Neuronal stem cell (in vitro differentiated cells): ENCODE measurements around the gene TMEM63A.
A peak's percentile ranks its signal among the peaks of the same experiment; 100 is the strongest.

ENCODE experiments used
- DNase-seq: peaks from one replicate; pipeline ENCODE4 v3.0.0-alpha.2; 2013; ENCODE audit warnings: low spot score
- H2AFZ ChIP-seq: one replicate; pipeline ENCODE4 v1.6.1; 2013; ENCODE audit warnings: mild to moderate bottlenecking, low read length, inconsistent platforms
- H2AK5ac ChIP-seq: 2 replicates; pipeline ENCODE4 v1.6.1; 2013; ENCODE audit warnings: low read depth, mild to moderate bottlenecking, inconsistent platforms, low read length, moderate library complexity, mixed read lengths
- H2BK120ac ChIP-seq: 2 replicates; pipeline ENCODE4 v1.6.1; 2013; ENCODE audit warnings: low read depth, mild to moderate bottlenecking, inconsistent platforms, low read length, moderate library complexity, mixed read lengths
- H2BK12ac ChIP-seq: one replicate; pipeline ENCODE4 v1.6.1; 2013; ENCODE audit warnings: low read length, inconsistent platforms
- H2BK15ac ChIP-seq: 2 replicates; pipeline ENCODE4 v1.6.1; 2013; ENCODE audit warnings: mild to moderate bottlenecking, low read length, inconsistent platforms, mixed read lengths
- H2BK5ac ChIP-seq: one replicate; pipeline ENCODE4 v1.6.1; 2013; ENCODE audit warnings: inconsistent platforms, mild to moderate bottlenecking, low read length, moderate library complexity
- H3K14ac ChIP-seq: one replicate; pipeline ENCODE4 v1.6.1; 2013; ENCODE audit warnings: low read length, inconsistent platforms
- H3K18ac ChIP-seq: 2 replicates; pipeline ENCODE4 v1.6.1; 2013; ENCODE audit warnings: low read length, inconsistent platforms
- H3K23ac ChIP-seq: 2 replicates; pipeline ENCODE4 v1.6.1; 2013; ENCODE audit warnings: low read depth, mild to moderate bottlenecking, mixed read lengths, low read length, inconsistent platforms; ENCODE audit not compliant: poor library complexity
- H3K27ac ChIP-seq: replicated peaks from 3 replicates; pipeline ENCODE4 v1.5.1; 2013; ENCODE audit warnings: low read length, inconsistent platforms
- H3K27me3 ChIP-seq, 3 experiments: 2 replicates each; pipeline ENCODE4 v1.6.1; 2013; ENCODE audit warnings: low read length in 3 of 3, mild to moderate bottlenecking in 2 of 3, inconsistent platforms in 1 of 3, low read depth in 1 of 3, mixed read lengths in 1 of 3, moderate library complexity in 1 of 3; ENCODE audit not compliant: control insufficient read depth in 3 of 3, insufficient read depth in 3 of 3
- H3K36me3 ChIP-seq, 2 donors: replicated peaks in 1 of 2; 2 replicates each; pipeline ENCODE4 v1.6.1; 2013; ENCODE audit warnings: low read length in 2 of 2; ENCODE audit not compliant: control insufficient read depth in 2 of 2, insufficient read depth in 2 of 2
- H3K4ac ChIP-seq: 2 replicates; pipeline ENCODE4 v1.6.1; 2013; ENCODE audit warnings: inconsistent platforms, mild to moderate bottlenecking, low read length, moderate library complexity
- H3K4me1 ChIP-seq, 2 donors: 1 replicate in 1 of 2; 2 replicates in 1 of 2; pipeline ENCODE4 v1.6.1; 2013; ENCODE audit warnings: low read length in 2 of 2, low read depth in 1 of 2; ENCODE audit not compliant: control insufficient read depth in 2 of 2, insufficient read depth in 1 of 2
- H3K4me2 ChIP-seq: one replicate; pipeline ENCODE4 v1.6.1; 2013; ENCODE audit warnings: mild to moderate bottlenecking, low read length, inconsistent platforms; ENCODE audit not compliant: insufficient read depth, poor library complexity, severe bottlenecking
- H3K4me3 ChIP-seq, 2 donors: 2 replicates each; pipeline ENCODE4 v1.5.1; 2013; ENCODE audit warnings: low read length in 2 of 2, mild to moderate bottlenecking in 2 of 2, inconsistent platforms in 1 of 2, moderate library complexity in 1 of 2
- H3K79me1 ChIP-seq: one replicate; pipeline ENCODE4 v1.6.1; 2013; ENCODE audit warnings: low read depth, mild to moderate bottlenecking, inconsistent platforms, low read length, moderate library complexity
- H3K9ac ChIP-seq: one replicate; pipeline ENCODE4 v1.6.1; 2013; ENCODE audit warnings: mild to moderate bottlenecking, low read depth, low read length, inconsistent platforms; ENCODE audit not compliant: poor library complexity
- H3K9me3 ChIP-seq, 2 donors: replicated peaks in 1 of 2; 2 replicates each; pipeline versions ENCODE3 to v1.6.1; 2013; ENCODE audit warnings: low read length in 2 of 2, mild to moderate bottlenecking in 2 of 2, inconsistent platforms in 1 of 2, low read depth in 1 of 2, mixed read lengths in 1 of 2, moderate library complexity in 1 of 2; ENCODE audit not compliant: control insufficient read depth in 2 of 2, insufficient read depth in 1 of 2
- H4K8ac ChIP-seq: one replicate; pipeline ENCODE4 v1.6.1; 2013; ENCODE audit warnings: low read depth, mild to moderate bottlenecking, inconsistent platforms, low read length, moderate library complexity
- H4K91ac ChIP-seq: one replicate; pipeline ENCODE4 v1.6.1; 2013; ENCODE audit warnings: low read length, low read depth, mild to moderate bottlenecking, inconsistent platforms; ENCODE audit not compliant: poor library complexity
- WGBS, 2 donors: extraction: QIAGEN DNeasy Blood & Tissue Kit; methylation state at CpG; one replicate each; pipeline ENCODE4 v1.1.7; 2013; ENCODE audit warnings: missing lambda C conversion rate in 2 of 2, mixed read lengths in 1 of 2; ENCODE audit not compliant: insufficient read length in 2 of 2, insufficient replicate concordance in 1 of 2; ENCODE audit errors: extremely low coverage in 2 of 2; 5-methylcytosine and 5-hydroxymethylcytosine counted together

TMEM63A gene

DNA sequence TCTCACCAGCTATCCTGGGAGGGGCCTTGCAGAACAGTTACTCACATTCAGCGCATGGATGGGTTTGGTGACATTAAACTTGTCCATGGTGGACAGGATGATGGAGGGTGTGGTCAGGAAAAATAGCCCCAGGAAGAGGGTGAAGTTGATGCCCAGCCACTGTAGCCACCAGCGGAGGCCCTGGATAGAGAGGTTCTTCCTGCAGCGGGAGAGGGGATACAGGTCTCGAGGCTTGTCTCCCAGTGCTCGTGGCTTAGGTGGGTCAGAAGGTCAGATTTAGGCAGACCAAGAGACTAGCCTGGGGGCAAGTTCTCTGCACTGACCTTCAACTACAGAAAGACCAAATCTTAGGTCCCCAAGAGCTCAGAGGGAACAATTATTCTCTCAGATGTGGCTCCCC is 23.0 kb downstream of the TMEM63A start:
- no peak overlapping the region for H2AK5ac ChIP-seq

DNA sequence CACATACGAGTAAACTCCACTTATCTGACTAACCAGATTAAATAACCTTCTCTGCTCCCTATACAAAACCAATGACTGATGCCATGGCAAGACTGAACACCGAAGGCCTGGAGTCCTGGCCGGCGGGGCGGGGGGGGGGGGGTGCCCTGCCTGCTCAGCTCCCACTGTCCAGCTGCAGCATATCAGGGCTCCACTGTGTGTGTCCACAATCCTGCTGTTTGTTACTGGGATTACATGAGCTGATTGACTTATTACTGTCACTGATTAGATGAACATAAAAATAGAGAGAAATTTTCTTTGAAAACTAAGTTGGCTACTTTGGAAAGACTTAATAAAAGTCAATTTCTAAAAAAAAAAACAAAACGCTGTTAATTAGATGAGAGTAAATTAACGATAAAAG is 24.9 kb downstream of the TMEM63A start:
- Histone ChIP-seq H3K27me3 (no peaks in the 10 kb centered on the region), H4K8ac (no peak overlapping the region), H2AFZ (no peak overlapping the region), H3K14ac (no peak overlapping the region), H2BK12ac (no peak overlapping the region), H3K18ac (no peak overlapping the region), H2BK15ac (no peak overlapping the region), H3K79me1 (no peaks in the 10 kb centered on the region), H3K9me3 (no peaks in the 10 kb centered on the region), H3K4me1 (no peaks in the 10 kb centered on the region), H3K27ac (no peak overlapping the region), H3K9ac (no peak overlapping the region), H2BK5ac (no peak overlapping the region), H2BK120ac (no peak overlapping the region), H2AK5ac (no peak overlapping the region), H3K4ac (no peak overlapping the region), H4K91ac (no peak overlapping the region), H3K4me2 (no peak overlapping the region), H3K4me3 (no peak overlapping the region), H3K36me3 (peaks cover 2 to 42% of the 10 kb centered on the region in 2 donors), H3K23ac (no peak overlapping the region)
- WGBS, 2 donors = no CpG with 5 or more reads among the region's 7 CpGs
- no peak for DNase-seq

More for the DNA sequence above, 23.0 kb downstream of the TMEM63A start:
- H3K9me3 ChIP-seq = no peaks in the 10 kb centered on the region
- H3K27me3 ChIP-seq = no peaks in the 10 kb centered on the region
- H2BK5ac ChIP-seq = no peak overlapping the region
- no peak overlapping the region for H3K4me3 ChIP-seq
- no peak overlapping the region for H4K91ac ChIP-seq
- peak overlapping the region; percentile 78 for H3K4ac ChIP-seq
- peak overlapping the region; percentile 28 for H3K18ac ChIP-seq
- no peak for DNase-seq
- no peak overlapping the region for H2BK12ac ChIP-seq
- WGBS, 2 donors = no CpG with 5 or more reads among the region's 5 CpGs
- no peak overlapping the region for H3K27ac ChIP-seq
- H2BK120ac ChIP-seq = no peak overlapping the region
- H3K23ac ChIP-seq = no peak overlapping the region
- peak overlapping the region; percentile 30 for H4K8ac ChIP-seq
- no peaks in the 10 kb centered on the region for H3K79me1 ChIP-seq
- H2AFZ ChIP-seq = no peak overlapping the region
- H3K4me1 ChIP-seq = no peaks in the 10 kb centered on the region
- no peak overlapping the region for H2BK15ac ChIP-seq
- H3K36me3 ChIP-seq = peaks cover 4 to 47% of the 10 kb centered on the region in 2 donors
- no peak overlapping the region for H3K4me2 ChIP-seq
- H3K9ac ChIP-seq = no peak overlapping the region
- H3K14ac ChIP-seq = no peak overlapping the region

DNA sequence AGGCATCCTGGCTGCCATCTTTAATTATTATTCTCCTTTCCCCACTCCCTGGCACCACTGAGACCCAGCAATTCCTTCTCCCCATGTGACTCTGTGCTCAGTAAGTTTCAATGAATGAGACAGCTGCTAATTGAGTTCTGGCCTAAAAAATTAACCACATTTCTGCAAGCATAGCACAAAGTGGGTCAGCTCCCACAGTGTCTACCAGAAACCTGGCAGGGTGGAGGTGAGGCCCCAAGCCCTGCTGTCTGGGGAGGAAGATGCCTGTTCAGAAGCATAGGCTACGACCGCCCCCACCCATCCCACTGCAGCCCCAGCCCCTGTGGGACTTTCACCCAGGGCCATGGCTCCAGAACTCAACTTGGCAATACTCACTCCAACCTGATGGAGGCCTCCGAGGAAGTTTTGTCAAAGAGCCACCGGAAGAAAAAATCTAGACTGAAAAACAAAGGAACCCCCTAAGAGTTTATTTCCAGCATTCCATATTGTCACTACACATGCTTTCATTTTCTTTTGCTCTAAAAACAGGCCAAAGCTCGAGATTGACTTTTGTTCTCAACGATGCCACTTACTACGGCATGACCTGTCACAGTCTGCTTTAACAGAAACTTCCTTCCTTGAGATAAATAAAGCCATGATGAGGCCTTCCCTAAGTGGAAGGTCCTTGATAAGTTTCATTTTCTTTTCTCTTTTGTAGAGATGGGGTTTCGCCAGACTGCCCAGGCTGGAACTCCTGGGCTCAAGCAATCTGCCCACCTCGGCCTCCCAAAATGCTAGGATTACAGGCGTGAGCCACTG is 26.5 kb downstream of the TMEM63A start:
- H3K9ac ChIP-seq = no peak overlapping the region
- H3K79me1 ChIP-seq = no peaks in the 10 kb centered on the region
- no peak overlapping the region for H4K91ac ChIP-seq
- no peak overlapping the region for H3K14ac ChIP-seq
- H3K4me1 ChIP-seq = no peaks in the 10 kb centered on the region
- WGBS, 2 donors = no CpG with 5 or more reads among the region's 10 CpGs
- H3K27ac ChIP-seq = no peak overlapping the region
- H2BK12ac ChIP-seq = no peak overlapping the region
- no peak overlapping the region for H2BK15ac ChIP-seq
- no peak for DNase-seq
- no peaks in the 10 kb centered on the region for H3K27me3 ChIP-seq
- no peak overlapping the region for H2AK5ac ChIP-seq
- no peak overlapping the region for H3K4ac ChIP-seq
- H3K9me3 ChIP-seq = peaks cover 0 to 3% of the 10 kb centered on the region in 2 donors
- H3K18ac ChIP-seq = no peak overlapping the region
- no peak overlapping the region for H4K8ac ChIP-seq
- H3K4me3 ChIP-seq = no peak overlapping the region
- H3K23ac ChIP-seq = no peak overlapping the region
- H2BK5ac ChIP-seq = no peak overlapping the region
- H3K36me3 ChIP-seq = peaks cover 0 to 33% of the 10 kb centered on the region in 2 donors
- no peak overlapping the region for H2BK120ac ChIP-seq
- no peak overlapping the region for H2AFZ ChIP-seq
- H3K4me2 ChIP-seq = no peak overlapping the region

DNA sequence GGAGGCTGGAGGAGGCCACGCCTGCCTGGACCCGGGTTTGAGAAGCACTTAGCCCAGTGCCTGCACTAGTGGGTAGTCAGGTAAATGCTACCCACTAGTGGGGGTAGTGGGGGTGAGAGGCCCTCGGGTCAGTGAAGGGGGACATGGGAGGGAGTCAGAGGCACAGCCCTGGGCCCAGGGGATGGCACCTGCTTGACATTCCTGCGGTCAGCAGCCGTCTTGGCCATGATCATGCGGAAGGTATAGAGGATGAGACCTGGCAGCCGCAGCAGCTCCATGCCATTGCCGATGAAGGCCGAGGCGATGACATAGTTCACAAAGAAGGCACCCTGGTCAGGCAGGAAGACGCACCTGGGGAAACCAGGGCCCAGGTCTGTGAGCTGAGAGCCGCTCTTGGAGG is 28.7 kb downstream of the TMEM63A start:
- H3K36me3 ChIP-seq = peaks cover 0 to 28% of the 10 kb centered on the region in 2 donors
- no peak overlapping the region for H2BK15ac ChIP-seq
- H3K18ac ChIP-seq = peak overlapping the region; percentile 33

More for the DNA sequence above, 28.7 kb downstream of the TMEM63A start:
- no peak overlapping the region for H3K4me2 ChIP-seq
- peak overlapping the region; percentile 54 for H3K9ac ChIP-seq
- no peaks in the 10 kb centered on the region for H3K27me3 ChIP-seq
- WGBS, 2 donors = no CpG with 5 or more reads among the region's 12 CpGs
- no peak overlapping the region for H4K91ac ChIP-seq
- H3K14ac ChIP-seq = peak overlapping the region; percentile 25
- peaks cover 0 to 1% of the 10 kb centered on the region in 2 donors for H3K4me1 ChIP-seq
- H3K9me3 ChIP-seq = peaks cover 0 to 6% of the 10 kb centered on the region in 2 donors
- H3K27ac ChIP-seq = no peak overlapping the region
- H2BK5ac ChIP-seq = no peak overlapping the region
- H2AFZ ChIP-seq = no peak overlapping the region
- no peak overlapping the region for H2AK5ac ChIP-seq
- H4K8ac ChIP-seq = no peak overlapping the region
- H3K23ac ChIP-seq = no peak overlapping the region
- DNase-seq = no peak
- H3K79me1 ChIP-seq = no peaks in the 10 kb centered on the region
- no peak overlapping the region for H2BK120ac ChIP-seq
- no peak overlapping the region for H3K4ac ChIP-seq
- H3K4me3 ChIP-seq = no peak overlapping the region
- no peak overlapping the region for H2BK12ac ChIP-seq
